EL (cell line): ENCODE data around the gene DIP2A.
A peak's percentile ranks its signal among the peaks of the same experiment; 100 is the strongest.

Experiments
- DNase-seq: peaks from one replicate; pipeline ENCODE4 v3.0.0-alpha.2; 2016

The DIP2A gene

DNA sequence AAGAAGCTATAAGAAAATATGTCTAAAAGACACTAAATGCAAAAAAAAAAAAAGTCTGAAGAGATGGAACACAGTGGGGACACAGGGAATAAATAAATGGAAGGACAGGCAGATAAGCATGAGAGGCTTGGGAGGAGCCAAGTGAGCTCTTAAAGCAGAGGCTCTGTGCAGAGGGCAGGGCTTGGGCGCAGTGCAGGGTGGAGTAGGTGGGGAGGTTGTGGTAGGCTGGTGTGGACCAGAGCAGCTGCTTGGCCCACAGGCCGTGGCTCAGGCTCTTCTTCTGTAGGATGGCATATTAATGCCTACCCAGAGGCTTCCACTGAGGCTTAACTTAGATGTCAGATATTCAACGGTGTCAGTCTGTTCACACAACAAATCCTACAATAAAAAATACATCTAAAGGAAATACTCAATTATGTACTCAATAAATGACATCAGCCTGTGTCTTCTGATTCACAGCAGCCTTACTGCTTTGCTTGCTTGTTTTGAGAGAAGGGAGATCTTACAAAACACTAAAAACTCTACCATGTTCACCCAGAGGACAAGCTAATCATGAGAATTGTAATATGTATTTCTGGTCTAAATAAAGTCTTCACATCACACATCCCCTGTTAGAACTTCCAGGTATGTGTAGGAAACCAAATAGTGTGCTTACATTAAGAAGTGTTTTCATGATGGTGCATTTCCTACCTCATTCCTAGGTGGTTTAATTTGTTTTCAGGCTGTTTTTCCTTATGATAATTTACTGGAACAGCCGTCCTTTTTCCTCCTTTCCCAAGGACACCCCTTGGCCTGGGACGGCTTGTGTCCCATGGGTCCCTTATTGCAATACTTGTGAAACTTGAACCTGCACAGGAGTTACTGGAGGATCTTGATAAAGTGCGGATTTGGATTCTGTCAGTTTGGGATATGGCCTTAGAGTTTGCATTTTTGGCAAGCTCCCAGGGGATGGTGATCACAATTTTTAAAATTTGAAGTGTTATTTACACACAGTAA is 24.9 kb downstream of the DIP2A start:
- no peak for DNase-seq

DNA sequence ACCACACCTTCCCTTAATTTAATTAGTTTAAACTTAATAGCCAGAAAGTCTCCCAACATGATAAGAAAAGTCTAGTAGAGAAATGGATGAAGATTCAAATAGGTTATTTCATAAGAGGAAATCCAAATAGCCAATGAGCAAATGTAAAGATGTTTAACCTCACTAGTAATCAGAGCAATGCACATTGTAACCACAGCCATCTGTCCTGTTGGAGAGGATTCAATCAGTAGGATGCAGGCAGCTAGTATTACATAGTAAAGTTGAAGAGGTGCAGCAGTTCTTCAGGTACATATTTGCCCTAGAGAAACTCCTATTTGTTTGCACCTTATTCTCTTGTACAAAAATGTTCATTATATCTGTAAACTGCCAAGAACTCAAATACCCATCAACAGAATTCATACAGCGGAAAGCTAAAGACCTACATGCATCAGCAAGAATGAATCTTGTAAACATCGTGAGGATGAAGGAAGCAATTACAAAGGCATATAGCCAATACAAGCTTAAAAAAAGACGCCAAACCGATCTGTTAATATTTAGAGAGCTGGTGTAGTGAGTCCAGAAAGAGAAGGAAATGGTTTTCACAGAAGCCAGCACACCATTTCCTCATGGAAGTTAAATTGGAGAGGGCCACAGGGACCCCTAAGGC is 27.9 kb downstream of the DIP2A start:
- no peak for DNase-seq

DNA sequence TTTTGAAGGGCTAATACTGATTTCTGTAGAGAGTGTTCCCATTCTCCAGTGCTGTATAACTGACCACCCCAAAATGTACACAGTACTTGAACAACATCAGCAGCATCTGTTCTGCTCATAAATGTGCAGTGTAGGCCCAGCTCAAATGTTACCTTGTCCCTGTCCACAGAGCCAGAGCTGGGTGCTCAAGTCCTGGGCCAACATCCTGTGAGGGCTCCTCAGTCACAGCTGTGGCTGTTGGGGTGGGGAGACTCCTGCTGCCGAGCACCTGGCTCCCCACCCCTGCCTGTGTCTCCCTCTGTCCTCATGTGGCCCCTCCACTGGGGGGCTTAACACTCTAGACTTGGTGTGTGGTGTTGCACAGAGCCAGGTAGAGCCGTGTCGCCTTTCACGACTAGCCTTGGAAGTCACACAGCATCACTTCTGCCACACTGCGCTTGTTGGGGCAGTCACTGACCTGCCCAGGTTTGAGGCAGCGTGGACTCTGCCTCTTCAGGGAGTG is 30.5 kb downstream of the DIP2A start:
- DNase-seq: no peak

DNA sequence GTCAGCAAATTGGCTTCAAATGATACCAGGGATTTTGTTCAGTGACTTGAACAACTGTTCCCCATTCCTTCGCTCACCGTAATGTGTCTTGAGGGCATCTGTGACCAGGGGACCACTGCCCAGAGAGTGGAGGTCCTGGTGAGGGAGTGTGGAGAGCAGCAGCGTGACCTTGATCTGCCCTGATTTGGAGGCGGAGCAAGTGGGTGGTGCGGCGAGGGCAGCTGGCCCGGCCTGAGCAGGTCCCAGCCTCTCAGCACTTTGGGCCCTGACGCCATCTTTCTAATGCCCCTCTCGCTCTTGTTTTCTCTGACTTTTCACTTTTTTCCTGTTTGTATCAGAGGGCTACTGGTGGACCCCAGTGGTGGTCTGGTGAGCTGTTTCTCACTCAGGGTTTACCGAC is 31.1 kb downstream of the DIP2A start:
- DNase-seq: no peak

DNA sequence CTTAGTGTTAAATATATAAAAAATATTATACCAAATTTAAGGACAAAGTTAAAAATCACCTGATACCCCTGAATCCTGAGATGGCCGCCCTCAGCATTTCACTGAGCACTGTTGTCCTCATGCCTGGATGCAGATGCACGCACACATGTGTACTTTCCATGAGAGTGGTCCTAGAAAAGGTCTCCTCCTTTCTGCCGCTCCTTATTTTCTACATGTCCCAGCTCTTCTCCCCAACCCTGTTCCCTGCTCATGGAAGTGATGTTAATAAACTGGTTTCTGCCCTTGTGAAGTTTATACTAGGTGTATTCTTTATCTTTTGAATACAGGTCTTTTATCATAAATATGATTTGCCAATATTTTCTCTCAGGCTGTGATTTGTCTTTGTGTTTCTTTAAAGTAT is 32.9 kb downstream of the DIP2A start:
- no peak for DNase-seq

DNA sequence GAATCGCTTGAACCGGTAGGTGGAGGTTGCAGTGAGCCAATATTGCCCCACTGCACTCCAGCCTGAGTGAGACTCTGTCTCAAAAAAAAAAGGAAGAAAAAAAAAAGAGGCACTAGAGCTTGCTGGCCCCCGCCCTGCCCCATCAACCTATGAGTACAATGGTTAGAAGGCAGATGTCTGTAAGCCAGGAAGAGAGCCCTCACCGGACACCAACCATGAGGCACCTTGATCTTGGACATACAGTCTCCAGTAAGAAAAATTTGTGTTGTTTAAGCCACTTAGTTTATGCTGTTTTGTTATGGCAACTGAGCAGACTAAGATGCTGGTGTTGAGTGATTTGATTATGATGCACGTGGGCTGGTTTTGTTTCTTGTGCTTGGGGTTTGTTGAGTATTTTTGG is 34.2 kb downstream of the DIP2A start:
- DNase-seq: no peak

DNA sequence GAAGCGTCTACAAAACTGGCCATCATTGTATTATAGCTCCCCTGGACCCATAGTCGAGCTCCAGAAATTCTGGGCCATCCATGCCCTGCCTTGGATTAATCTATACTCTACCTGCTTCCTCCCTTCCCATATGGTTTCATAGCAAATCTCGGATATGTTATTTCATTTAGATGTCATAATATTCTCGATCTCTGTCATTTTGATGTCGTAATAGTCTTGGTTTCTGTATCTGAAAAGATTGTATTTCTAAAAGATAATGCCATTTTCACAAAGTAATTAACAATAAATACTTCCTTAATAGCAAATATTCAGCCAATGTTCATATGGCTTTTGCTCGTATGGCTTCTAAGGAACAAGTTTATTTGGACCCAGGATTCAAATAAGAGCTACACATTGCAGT is 35.1 kb downstream of the DIP2A start:
- DNase-seq: no peak

DNA sequence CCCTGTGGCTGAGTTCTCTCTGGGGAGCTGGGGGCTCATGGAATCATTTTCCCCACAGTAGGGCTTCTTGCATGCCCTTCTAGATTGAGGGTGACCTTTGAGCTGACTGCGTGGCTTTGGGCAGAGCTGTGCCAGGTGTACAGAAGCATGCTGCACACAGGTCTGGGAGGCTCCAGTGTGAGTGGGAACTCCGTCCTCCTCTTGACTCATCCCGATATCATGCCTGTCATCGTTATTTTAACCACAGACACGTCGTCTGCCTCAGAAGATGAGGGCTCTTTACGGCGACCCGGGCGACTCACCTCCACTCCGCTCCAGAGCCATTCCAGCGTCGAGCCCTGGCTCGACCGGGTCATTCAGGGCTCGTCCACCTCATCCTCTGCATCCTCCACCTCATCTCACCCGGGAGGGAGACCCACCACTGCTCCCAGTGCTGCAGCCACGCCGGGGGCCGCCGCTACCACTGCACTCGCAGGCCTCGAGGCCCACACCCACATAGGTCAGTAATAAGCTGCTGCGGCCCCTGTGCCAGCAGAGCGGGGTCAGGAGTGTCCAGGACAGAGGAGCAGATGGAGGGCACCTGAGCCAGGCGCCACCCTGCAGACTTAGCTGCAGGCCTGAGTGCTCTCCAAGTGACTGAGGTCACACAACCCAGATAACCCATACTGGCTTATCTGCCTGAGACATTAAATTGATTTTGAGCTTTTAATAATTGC is 39.8 kb downstream of the DIP2A start:
- peak; percentile 70 for DNase-seq

DNA sequence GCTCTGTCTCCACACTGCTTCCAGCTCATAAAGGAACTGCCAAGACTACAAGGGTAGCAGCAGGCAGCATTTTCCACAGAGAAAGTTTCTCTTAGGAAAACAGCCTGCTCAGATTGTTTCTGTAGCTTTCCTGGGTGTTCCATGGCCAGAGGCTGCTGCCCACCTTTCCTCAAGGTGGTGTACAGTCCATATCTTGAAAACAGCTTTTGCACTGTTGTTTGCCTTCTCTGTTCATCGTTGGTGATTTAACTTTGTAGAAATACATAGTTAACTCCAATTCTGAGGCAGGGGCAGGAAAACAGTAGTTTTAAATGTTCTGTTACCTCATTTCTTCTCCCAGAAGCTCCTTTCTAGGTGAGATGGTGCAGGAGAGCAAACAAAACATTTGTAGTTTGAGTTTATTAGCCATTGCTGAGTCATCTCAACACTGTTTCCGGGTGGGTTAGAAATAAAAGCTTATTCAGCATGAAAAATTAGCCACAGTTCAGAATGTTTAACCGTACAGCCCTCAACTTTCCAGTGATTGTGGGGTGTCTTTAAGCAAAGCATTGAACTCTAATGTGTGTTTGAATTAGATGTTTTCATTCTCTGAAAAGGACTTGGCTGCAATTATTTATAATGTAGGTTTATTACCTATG is 41.7 kb downstream of the DIP2A start:
- peak; percentile 35 for DNase-seq

DNA sequence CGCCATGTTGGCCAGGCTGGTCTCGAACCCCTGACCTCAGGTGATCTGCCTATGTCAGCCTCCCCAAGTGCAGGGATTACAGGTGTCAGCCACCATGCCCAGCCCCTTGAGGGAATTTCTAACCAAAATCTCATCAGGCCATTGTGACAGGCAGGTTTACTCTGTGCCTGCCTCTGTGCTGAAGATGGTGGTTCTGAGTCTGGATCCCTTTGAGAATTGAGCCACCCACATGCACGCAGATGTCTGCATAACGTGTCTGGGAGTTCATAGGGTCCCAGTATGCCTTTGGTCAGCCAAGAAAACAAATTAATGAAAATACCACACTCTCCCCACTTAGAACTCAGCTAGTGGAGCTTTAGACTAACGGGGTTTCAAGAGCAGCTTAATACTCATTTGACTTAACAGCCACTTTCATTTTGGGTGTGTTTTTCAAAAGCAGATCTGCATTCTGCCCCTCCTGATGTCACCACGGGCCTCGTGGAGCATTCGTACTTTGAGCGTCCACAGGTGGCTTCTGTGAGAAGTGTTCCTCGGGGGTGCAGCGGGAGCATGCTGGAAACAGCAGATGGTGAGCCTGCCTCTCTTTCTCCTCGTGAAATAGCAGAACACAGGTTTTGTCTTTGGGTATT is 45.3 kb downstream of the DIP2A start:
- no peak for DNase-seq

DNA sequence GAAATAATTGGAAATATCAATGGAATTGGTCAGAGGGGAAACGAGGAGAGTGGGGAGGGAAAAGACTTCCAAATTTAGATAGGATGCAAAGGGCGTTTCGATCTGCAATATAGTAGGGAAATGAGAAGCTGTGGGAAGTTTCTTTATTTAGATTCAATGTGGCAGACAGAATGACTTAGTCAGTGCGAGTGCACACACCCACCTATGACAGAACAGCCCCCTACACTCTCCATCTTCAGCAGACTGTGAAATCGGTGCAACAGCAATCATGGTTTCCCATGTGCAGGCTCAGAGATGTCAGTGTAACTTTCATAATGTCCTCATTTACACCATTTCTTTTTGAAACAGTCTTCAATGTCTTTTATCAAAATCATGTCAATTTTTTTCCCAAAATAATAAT is 46.0 kb downstream of the DIP2A start:
- DNase-seq: no peak

DNA sequence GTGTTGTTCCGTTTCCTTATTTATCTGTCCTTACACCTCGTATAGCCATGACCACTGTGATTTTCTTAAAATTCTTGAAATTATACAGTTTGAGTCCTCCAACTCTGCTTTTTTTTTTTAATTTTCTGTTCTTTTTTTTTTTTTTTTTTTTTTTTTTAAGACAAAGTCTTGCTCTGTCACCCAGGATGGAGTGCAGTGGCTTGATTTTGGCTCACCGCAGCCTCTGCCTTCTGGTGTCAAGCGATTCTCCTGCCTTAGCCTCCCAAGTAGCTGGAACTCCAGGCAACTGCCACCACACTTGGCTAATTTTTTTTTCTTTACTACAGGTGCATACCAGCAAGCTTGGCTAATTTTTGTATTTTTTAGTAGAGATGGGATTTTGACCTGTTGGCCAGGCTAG is 48.9 kb downstream of the DIP2A start:
- DNase-seq: no peak

DNA sequence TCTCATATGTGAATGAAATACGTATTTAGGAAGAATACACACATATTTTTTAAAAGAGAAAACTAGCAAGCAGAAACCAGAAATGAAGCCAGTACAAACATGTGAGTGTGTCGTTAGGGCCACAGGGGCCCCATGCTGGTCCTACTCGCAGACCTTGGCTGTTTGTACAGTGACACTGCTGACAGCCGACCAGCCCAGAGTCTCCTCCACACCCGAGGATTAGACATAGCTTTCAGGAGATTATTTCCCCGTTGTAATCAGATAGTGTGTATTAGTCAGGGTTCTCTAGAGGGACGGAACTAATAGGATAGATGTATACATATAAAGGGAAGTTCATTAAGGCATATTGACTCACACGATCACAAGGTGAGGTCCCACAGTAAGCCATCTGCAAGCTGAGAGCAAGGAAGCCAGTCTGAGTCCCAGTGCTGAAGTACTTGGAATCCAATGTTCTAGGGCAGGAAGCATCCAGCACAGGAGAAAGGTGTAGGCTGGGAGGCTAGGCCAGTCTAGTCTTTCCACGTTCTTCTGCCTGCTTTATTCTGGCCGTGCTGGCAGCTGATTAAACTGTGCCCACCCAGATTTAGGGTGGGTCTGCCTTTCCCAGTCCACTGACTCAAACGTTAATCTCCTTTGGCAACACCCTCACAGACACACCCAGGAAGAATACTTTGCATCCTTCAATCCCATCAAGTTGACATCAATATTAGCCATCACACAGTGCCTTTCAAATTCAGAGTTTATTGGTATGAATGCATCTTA is 51.2 kb downstream of the DIP2A start:
- DNase-seq: no peak

DNA sequence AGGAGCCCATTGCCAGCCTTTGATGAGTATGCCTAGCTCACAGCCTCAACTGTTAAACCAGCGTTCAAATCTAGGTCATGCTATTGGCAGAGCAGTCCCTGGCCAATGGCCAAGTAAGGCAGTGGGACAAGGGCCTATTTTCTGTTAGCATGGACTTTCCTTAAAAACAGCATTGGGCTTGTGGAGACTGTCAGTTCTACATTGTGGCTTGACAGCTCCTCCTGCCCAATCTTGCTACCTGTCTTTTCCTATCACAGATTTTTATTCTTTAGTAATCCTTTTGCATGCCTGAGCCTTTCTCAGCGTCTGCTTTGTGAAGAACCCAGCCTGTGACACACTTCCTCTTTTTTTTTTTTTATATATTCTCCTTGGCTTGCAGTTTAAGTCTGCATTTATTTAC is 56.4 kb downstream of the DIP2A start:
- peak; percentile 10 for DNase-seq

DNA sequence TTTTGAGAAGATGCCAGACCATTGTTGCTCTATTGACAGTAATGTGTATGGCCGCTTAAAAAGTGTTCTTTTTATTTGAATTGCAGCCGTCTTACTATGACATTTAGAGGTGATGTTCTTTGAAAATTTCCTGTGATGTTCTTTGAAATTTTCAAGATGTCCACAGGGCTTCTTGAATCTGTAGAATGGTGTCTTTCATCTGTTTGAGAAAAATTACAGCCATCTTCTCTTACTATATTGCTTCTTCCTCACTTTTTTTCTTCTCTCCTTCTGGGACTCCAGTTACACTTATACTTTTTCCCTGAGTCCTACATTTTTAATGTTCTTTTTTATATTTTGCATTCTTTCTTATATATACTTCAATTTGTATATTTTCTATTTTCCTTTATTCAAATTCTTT is 57.4 kb downstream of the DIP2A start:
- DNase-seq: no peak

DNA sequence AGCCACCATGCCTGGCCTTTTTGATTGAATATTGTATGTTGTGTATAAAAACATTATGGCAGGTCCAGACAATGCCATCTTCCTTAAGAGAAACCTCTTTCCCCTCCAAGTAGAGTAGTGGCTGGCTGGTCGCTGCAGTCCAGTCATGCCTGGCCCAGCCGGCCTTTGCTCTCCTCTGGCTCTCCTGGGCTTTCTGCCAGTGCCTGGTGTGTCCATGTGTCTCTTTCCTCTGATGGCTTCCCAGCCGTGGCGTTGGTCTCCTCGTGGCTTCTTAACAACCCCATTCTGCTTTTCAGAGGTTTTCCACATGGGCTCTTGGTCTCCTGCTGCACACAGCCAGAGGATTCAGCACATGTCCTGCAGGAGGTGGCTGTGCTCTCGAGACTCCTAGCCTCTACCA is 58.7 kb downstream of the DIP2A start:
- DNase-seq: peak; percentile 9

DNA sequence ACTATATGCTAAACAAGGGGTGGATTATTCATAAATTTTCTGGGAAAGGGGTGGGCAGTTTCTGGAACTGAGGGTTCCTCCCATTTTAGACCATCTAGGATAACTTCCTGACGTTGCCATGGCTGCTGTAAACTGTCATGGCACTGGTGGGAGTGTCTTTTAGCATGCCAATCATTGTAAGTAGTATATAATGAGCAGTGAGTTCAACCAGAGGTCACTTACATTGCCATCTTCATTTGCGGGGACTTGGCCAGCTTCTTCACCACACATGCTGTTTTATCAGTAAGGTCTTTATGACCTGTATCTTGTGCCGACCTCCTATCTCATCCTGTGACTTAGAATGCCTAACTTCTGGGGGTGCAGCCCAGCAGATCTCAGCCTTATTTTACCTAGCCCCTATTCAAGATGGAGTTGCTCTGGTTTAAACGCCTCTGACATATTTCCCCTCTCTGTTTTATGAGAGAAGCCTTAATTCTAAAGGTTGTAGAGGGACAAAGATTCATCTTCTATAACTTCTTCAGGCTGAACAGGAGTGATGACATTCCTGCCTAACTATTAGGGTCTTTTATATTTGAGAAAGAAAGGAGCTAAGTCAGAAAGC is 60.4 kb downstream of the DIP2A start:
- DNase-seq: no peak

DNA sequence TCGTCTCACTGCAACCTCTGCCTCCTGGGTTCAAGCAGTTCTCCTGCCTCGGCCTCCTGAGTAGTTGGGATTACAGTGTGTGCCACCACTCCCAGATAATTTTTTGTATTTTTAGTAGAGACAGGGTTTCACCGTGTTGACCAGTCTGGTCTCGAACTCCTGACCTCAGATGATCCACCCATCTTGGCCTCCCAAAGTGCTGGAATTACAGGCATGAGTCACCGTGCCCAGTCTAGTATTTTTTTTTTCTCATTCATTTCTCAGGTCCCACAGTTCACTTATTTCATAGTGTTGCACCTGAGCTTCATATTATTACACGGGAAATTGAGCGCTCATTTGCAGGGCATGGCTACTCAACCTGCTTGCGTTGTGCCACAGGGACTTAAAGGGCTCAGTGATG is 68.7 kb downstream of the DIP2A start:
- peak; percentile 14 for DNase-seq

DNA sequence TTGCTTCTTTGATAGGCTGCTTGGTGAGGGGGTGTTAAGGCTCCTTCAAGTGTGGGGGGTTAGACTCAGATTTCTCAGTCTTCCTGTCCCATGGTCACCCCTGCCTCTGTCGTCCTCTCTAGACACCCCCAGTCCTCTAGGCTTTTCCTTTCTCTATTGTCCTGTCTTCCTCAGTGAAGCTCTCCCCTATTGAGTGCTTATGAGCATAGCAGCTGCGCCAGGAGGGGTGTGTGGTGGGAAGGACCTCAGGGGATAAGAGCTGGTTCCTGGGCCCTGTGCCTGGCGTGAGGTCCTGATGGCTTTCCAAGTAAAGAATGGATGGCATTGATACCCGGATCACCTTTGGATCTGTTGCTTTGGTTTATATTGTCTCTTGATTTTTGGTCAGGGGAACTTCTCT is 69.1 kb downstream of the DIP2A start:
- DNase-seq: no peak

DNA sequence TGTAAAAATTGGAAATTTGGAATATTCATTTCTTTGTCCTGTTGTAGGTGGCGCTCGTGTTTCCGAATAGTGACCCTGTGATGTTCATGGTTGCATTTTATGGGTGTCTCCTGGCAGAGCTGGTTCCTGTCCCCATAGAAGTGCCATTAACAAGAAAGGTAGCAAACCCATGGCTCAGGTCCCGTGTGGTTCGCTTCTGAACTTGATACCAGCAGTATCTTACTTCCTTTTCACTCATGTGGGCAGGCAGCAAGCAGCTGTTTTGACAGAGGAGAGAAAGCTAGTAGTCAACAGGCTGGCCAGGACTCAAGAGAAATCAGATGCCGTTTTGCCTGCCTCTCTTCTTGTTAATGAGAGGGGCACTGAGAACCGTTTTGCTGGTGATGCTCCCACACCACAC is 73.4 kb downstream of the DIP2A start:
- DNase-seq: no peak

DNA sequence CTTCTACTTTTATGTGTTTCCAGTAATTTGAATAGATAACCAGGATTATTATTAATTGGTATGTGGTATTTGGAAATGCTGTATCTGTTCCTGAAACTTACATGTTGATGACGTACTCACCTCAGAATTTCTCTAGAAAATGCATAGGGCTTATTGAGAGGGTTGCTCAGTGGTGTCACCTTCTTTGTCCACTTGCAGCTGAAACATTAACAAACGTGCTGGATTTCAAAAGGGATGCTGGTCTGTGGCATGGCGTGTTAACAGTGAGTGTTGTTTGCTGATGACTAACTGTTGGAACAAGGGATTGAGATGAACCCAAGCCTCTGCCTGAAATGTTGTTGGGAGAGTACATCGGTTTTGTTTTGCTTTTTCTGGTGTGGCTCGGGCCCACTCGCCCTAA is 78.3 kb downstream of the DIP2A start:
- DNase-seq: no peak
